HEK293 (cell line): Measurements from ENCODE around the gene C11orf98.
A peak's percentile ranks its signal among the peaks of the same experiment; 100 is the strongest.

ENCODE experiments used
- CTCF ChIA-PET: fragments of 350-600 bp; formaldehyde crosslinking; extraction: SDS; loops from one replicate; lab custom pipeline; 2021; ENCODE audit warnings: antibody characterized with exemption; lab: Yijun Ruan, JAX
- POLR2A ChIA-PET: fragments of 300-600 bp; formaldehyde crosslinking; extraction: SDS; loops from one replicate; lab custom pipeline; 2020; ENCODE audit warnings: antibody characterized with exemption, inconsistent platforms; lab: Yijun Ruan, JAX
- H3K27ac ChIP-seq: fragments of 200-500 bp; sonication (Bioruptor generic); 2 replicates; pipeline ENCODE4 v1.5.1; 2014; ENCODE audit warnings: low read depth, low read length, control low read depth, inconsistent platforms; ENCODE audit errors: extremely low read depth
- H3K36me3 ChIP-seq, 2 experiments: fragments of 200-500 bp in 1 of 2; sonication (Bioruptor generic) in 1 of 2; 1 replicate in 1 of 2; 2 replicates in 1 of 2; pipeline ENCODE4 v1.5.1; 2014 to 2017; ENCODE audit warnings: inconsistent platforms in 2 of 2, low read length in 2 of 2; ENCODE audit not compliant: control insufficient read depth in 2 of 2, insufficient read depth in 1 of 2
- H3K4me1 ChIP-seq: fragments of 200-500 bp; sonication (Bioruptor generic); 2 replicates; pipeline ENCODE4 v1.5.1; 2014; ENCODE audit warnings: mild to moderate bottlenecking, low read length, inconsistent platforms; ENCODE audit not compliant: control insufficient read depth, insufficient read depth
- H3K4me3 ChIP-seq: 2 replicates; pipeline ENCODE4 v1.5.1; 2011; ENCODE audit warnings: low read depth, mild to moderate bottlenecking, control low read depth, low read length, moderate library complexity
- H3K9me3 ChIP-seq: fragments of 200-500 bp; sonication (Bioruptor generic); 2 replicates; pipeline ENCODE4 v1.5.1; 2014; ENCODE audit warnings: low read depth, low read length, inconsistent platforms; ENCODE audit not compliant: control insufficient read depth, insufficient read depth
- ELK4 ChIP-seq: IDR thresholded peaks from 2 replicates; pipeline ENCODE4 v1.6.1; 2011; ENCODE audit warnings: mild to moderate bottlenecking, low read depth, low read length, borderline replicate concordance
- GLIS2 ChIP-seq: fragments of 450-650 bp; formaldehyde crosslinking; IDR thresholded peaks from 2 replicates; pipeline ENCODE4 v1.5.1; 2016; ENCODE audit warnings: missing biosample characterization, missing genetic modification characterization
- KLF8 ChIP-seq: fragments of 450-650 bp; formaldehyde crosslinking; IDR thresholded peaks from 2 replicates; pipeline ENCODE4 v1.5.1; 2016; ENCODE audit warnings: missing biosample characterization, missing genetic modification characterization
- MZF1 ChIP-seq: fragments of 450-650 bp; formaldehyde crosslinking; IDR thresholded peaks from 2 replicates; pipeline ENCODE4 v1.5.1; 2017; ENCODE audit warnings: missing biosample characterization, missing genetic modification characterization, borderline replicate concordance
- SETDB1 ChIP-seq: IDR thresholded peaks from one replicate; pipeline ENCODE4 v1.6.1; 2017; ENCODE audit warnings: mild to moderate bottlenecking, low read length, moderate library complexity, mixed read lengths; ENCODE audit not compliant: insufficient read length
- SP7 ChIP-seq: fragments of 450-650 bp; formaldehyde crosslinking; IDR thresholded peaks from 2 replicates; pipeline ENCODE4 v1.5.1; 2016; ENCODE audit warnings: missing biosample characterization, missing genetic modification characterization
- WT1 ChIP-seq: fragments of 450-650 bp; formaldehyde crosslinking; IDR thresholded peaks from 2 replicates; pipeline ENCODE4 v1.5.1; 2016; ENCODE audit warnings: missing biosample characterization, missing genetic modification characterization
- YY2 ChIP-seq: fragments of 450-650 bp; formaldehyde crosslinking; IDR thresholded peaks from 2 replicates; pipeline ENCODE4 v1.5.1; 2016; ENCODE audit warnings: missing biosample characterization, missing genetic modification characterization
- ZBTB1 ChIP-seq: fragments of 450-650 bp; formaldehyde crosslinking; IDR thresholded peaks from 2 replicates; pipeline ENCODE4 v1.5.1; 2016; ENCODE audit warnings: missing biosample characterization, missing genetic modification characterization
- ZEB2 ChIP-seq: fragments of 450-650 bp; formaldehyde crosslinking; IDR thresholded peaks from 2 replicates; pipeline ENCODE4 v1.5.1; 2016; ENCODE audit warnings: missing biosample characterization, missing genetic modification characterization
- ZFP69B ChIP-seq: fragments of 450-650 bp; formaldehyde crosslinking; IDR thresholded peaks from 2 replicates; pipeline ENCODE4 v1.5.1; 2016; ENCODE audit warnings: missing biosample characterization, missing genetic modification characterization
- ZNF146 ChIP-seq: fragments of 450-650 bp; formaldehyde crosslinking; IDR thresholded peaks from 2 replicates; pipeline ENCODE4 v1.5.1; 2016; ENCODE audit warnings: missing biosample characterization, missing genetic modification characterization
- ZNF211 ChIP-seq: fragments of 450-650 bp; formaldehyde crosslinking; IDR thresholded peaks from 2 replicates; pipeline ENCODE4 v1.5.1; 2016; ENCODE audit warnings: low read depth, missing biosample characterization, missing genetic modification characterization
- ZNF266 ChIP-seq: fragments of 450-650 bp; formaldehyde crosslinking; IDR thresholded peaks from 2 replicates; pipeline ENCODE4 v1.5.1; 2016; ENCODE audit warnings: missing biosample characterization, missing genetic modification characterization, low read depth
- ZNF302 ChIP-seq: fragments of 450-650 bp; formaldehyde crosslinking; IDR thresholded peaks from 2 replicates; pipeline ENCODE4 v1.5.1; 2016; ENCODE audit warnings: missing biosample characterization, missing genetic modification characterization, low read depth
- ZNF366 ChIP-seq: fragments of 450-650 bp; formaldehyde crosslinking; conservative IDR thresholded peaks from 2 replicates; pipeline ENCODE4 v1.5.1; 2016; ENCODE audit warnings: missing biosample characterization, missing genetic modification characterization
- ZNF473 ChIP-seq: fragments of 450-650 bp; formaldehyde crosslinking; IDR thresholded peaks from 2 replicates; pipeline ENCODE4 v1.5.1; 2017; ENCODE audit warnings: missing biosample characterization, missing genetic modification characterization
- ZNF510 ChIP-seq: fragments of 450-650 bp; formaldehyde crosslinking; IDR thresholded peaks from 2 replicates; pipeline ENCODE4 v1.5.1; 2018; ENCODE audit warnings: mild to moderate bottlenecking, missing genetic modification characterization, missing biosample characterization; ENCODE audit not compliant: insufficient replicate concordance
- ZNF514 ChIP-seq: fragments of 450-650 bp; formaldehyde crosslinking; IDR thresholded peaks from 2 replicates; pipeline ENCODE4 v1.5.1; 2016; ENCODE audit warnings: missing biosample characterization, missing genetic modification characterization
- ZNF548 ChIP-seq: fragments of 450-650 bp; formaldehyde crosslinking; IDR thresholded peaks from 2 replicates; pipeline ENCODE4 v1.5.1; 2016; ENCODE audit warnings: missing biosample characterization, missing genetic modification characterization
- ZNF560 ChIP-seq: fragments of 450-650 bp; formaldehyde crosslinking; IDR thresholded peaks from 2 replicates; pipeline ENCODE4 v1.5.1; 2017; ENCODE audit warnings: missing biosample characterization, missing genetic modification characterization, borderline replicate concordance
- ZNF585B ChIP-seq: fragments of 450-650 bp; formaldehyde crosslinking; IDR thresholded peaks from 2 replicates; pipeline ENCODE4 v1.5.1; 2016; ENCODE audit warnings: missing biosample characterization, missing genetic modification characterization
- ZNF596 ChIP-seq: fragments of 450-650 bp; IDR thresholded peaks from 2 replicates; pipeline ENCODE4 v1.5.0; 2018; ENCODE audit warnings: missing biosample characterization, mild to moderate bottlenecking, missing genetic modification characterization, moderate library complexity
- ZNF600 ChIP-seq: fragments of 450-650 bp; formaldehyde crosslinking; IDR thresholded peaks from 2 replicates; pipeline ENCODE4 v1.5.1; 2016; ENCODE audit warnings: missing biosample characterization, missing genetic modification characterization
- ZNF621 ChIP-seq: fragments of 450-650 bp; formaldehyde crosslinking; IDR thresholded peaks from 2 replicates; pipeline ENCODE4 v1.5.1; 2017; ENCODE audit warnings: missing biosample characterization, missing genetic modification characterization
- ZNF626 ChIP-seq: fragments of 450-650 bp; sonication (Bioruptor Pico); formaldehyde crosslinking; IDR thresholded peaks from 2 replicates; pipeline ENCODE4 v1.5.1; 2018; ENCODE audit warnings: missing biosample characterization, missing genetic modification characterization, inconsistent platforms
- ZNF629 ChIP-seq: fragments of 450-650 bp; formaldehyde crosslinking; IDR thresholded peaks from 2 replicates; pipeline ENCODE4 v1.5.1; 2017; ENCODE audit warnings: missing biosample characterization, missing genetic modification characterization
- ZNF654 ChIP-seq: fragments of 450-650 bp; formaldehyde crosslinking; IDR thresholded peaks from 2 replicates; pipeline ENCODE4 v1.5.1; 2016; ENCODE audit warnings: low read depth, missing biosample characterization, missing genetic modification characterization
- ZNF747 ChIP-seq: fragments of 450-650 bp; formaldehyde crosslinking; IDR thresholded peaks from 2 replicates; pipeline ENCODE4 v1.5.1; 2016; ENCODE audit warnings: missing biosample characterization, missing genetic modification characterization
- ZNF792 ChIP-seq: fragments of 450-650 bp; formaldehyde crosslinking; IDR thresholded peaks from 2 replicates; pipeline ENCODE4 v1.5.1; 2016; ENCODE audit warnings: missing biosample characterization, missing genetic modification characterization
- ZNF843 ChIP-seq: fragments of 450-650 bp; formaldehyde crosslinking; IDR thresholded peaks from 2 replicates; pipeline ENCODE4 v1.5.1; 2016; ENCODE audit warnings: missing biosample characterization, missing genetic modification characterization
- ZSCAN16 ChIP-seq: fragments of 450-650 bp; formaldehyde crosslinking; IDR thresholded peaks from 2 replicates; pipeline ENCODE4 v1.5.1; 2016; ENCODE audit warnings: missing biosample characterization, missing genetic modification characterization
- ZXDB ChIP-seq: fragments of 450-650 bp; formaldehyde crosslinking; IDR thresholded peaks from 2 replicates; pipeline ENCODE4 v1.5.1; 2016; ENCODE audit warnings: missing biosample characterization, missing genetic modification characterization
- TF ChIP-seq, protein P1 (sequence below): fragments of 450-650 bp; formaldehyde crosslinking; IDR thresholded peaks from 2 replicates; pipeline ENCODE4 v1.5.1; 2017; ENCODE audit warnings: missing biosample characterization, missing genetic modification characterization
- TF ChIP-seq, protein P2 (sequence below): fragments of 450-650 bp; formaldehyde crosslinking; IDR thresholded peaks from 2 replicates; pipeline ENCODE4 v1.5.1; 2017; ENCODE audit warnings: missing biosample characterization, missing genetic modification characterization

Gene C11orf98

GRCh38 chr11:62689421-62690183, 24.6 kb upstream of the C11orf98 start, which contains the start of gene LRRN4CL:
LRRN4CL (minus strand) TSS chr11:62689530; CDS start chr11:62688508, 1,022 bp downstream.
- ChIA-PET POLR2A (interaction anchor here (0.5 to 2.3 kb wide), 13 partner anchors 8 to 174 kb away, joined by 3 to 15 read pairs (median 4); partner anchors contain the start of genes B3GAT3, BSCL2, C11orf98 and CSKMT), CTCF (interaction anchor here (0.5 to 2.3 kb wide), 7 partner anchors 9 to 294 kb away, joined by 3 to 9 read pairs (median 4); no protein-coding TSS in a partner anchor)
- no peak within 1 kb of the TSS for H3K4me3 ChIP-seq
- no peaks in the 10 kb centered on the region for H3K9me3 ChIP-seq
- no peaks in the 10 kb centered on the region for H3K4me1 ChIP-seq
- peaks cover 11 to 48% of the 10 kb centered on the region in 2 experiments; a peak in 2 of 3 replicates for H3K36me3 ChIP-seq
- H3K27ac ChIP-seq: no peak within 1 kb of the TSS
- TF ChIP-seq ZNF621 (tag by site-specific recombination) (no peak), ZNF510 (no peak), SETDB1 (no peak), YY2 (tag by site-specific recombination) (no peak), ZBTB1 (tag by site-specific recombination) (no peak), ZNF629 (tag by site-specific recombination) (peak; percentile 87), ZNF302 (tag by site-specific recombination) (no peak), ZNF548 (tag by site-specific recombination) (no peak), ZNF560 (tag by site-specific recombination) (no peak), GLIS2 (no peak), ZNF266 (no peak), ZNF585B (tag by site-specific recombination) (no peak), ZNF366 (tag by site-specific recombination) (peak; percentile 35; the same call in 1 of the 2 replicates), ZNF596 (tag by site-specific recombination) (no peak), ZNF843 (tag by site-specific recombination) (no peak), SP7 (tag by site-specific recombination) (peak; percentile 36; the same call in 1 of the 2 replicates), ZFP69B (tag by site-specific recombination) (0 out of 2 replicates have a peak, but pooled peaks have one; percentile 15), ZXDB (tag by site-specific recombination) (no peak), ZEB2 (tag by site-specific recombination) (0 out of 2 replicates have a peak, but pooled peaks have one; percentile 44), ZNF626 (tag by site-specific recombination) (no peak), ZNF473 (no peak), ZNF146 (no peak), ZNF792 (no peak), ELK4 (no peak), MZF1 (tag by site-specific recombination) (no peak), ZNF600 (tag by site-specific recombination) (0 out of 2 replicates have a peak, but pooled peaks have one; percentile 19), ZNF211 (tag by site-specific recombination) (no peak), ZNF514 (tag by site-specific recombination) (no peak), KLF8 (peak; percentile 54; the same call in 1 of the 2 replicates), ZSCAN16 (tag by site-specific recombination) (no peak), ZNF654 (tag by site-specific recombination) (no peak), WT1 (0 out of 2 replicates have a peak, but pooled peaks have one; percentile 72), ZNF747 (tag by site-specific recombination) (no peak)
- TF ChIP-seq, protein P1, sequence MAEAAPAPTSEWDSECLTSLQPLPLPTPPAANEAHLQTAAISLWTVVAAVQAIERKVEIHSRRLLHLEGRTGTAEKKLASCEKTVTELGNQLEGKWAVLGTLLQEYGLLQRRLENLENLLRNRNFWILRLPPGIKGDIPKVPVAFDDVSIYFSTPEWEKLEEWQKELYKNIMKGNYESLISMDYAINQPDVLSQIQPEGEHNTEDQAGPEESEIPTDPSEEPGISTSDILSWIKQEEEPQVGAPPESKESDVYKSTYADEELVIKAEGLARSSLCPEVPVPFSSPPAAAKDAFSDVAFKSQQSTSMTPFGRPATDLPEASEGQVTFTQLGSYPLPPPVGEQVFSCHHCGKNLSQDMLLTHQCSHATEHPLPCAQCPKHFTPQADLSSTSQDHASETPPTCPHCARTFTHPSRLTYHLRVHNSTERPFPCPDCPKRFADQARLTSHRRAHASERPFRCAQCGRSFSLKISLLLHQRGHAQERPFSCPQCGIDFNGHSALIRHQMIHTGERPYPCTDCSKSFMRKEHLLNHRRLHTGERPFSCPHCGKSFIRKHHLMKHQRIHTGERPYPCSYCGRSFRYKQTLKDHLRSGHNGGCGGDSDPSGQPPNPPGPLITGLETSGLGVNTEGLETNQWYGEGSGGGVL (tag by site-specific recombination): peak; percentile 65
- TF ChIP-seq, protein P2, sequence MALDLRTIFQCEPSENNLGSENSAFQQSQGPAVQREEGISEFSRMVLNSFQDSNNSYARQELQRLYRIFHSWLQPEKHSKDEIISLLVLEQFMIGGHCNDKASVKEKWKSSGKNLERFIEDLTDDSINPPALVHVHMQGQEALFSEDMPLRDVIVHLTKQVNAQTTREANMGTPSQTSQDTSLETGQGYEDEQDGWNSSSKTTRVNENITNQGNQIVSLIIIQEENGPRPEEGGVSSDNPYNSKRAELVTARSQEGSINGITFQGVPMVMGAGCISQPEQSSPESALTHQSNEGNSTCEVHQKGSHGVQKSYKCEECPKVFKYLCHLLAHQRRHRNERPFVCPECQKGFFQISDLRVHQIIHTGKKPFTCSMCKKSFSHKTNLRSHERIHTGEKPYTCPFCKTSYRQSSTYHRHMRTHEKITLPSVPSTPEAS: no peak
